Coronary artery (tissue), 2 donors: Measurements from ENCODE around the gene ZFR2.

ENCODE experiments used
- DNase-seq: peaks from one replicate; pipeline ENCODE4 v3.0.0-alpha.2; 2017; ENCODE audit warnings: low spot score
- H3K27ac ChIP-seq, 2 donors: fragments of 200-600 bp; sonication (generic); one replicate each; pipeline ENCODE4 v1.5.1; 2016 to 2019
- H3K4me3 ChIP-seq: fragments of 200-600 bp; sonication (generic); 2 replicates; pipeline ENCODE4 v1.5.1; 2016; ENCODE audit warnings: mild to moderate bottlenecking, moderate library complexity
- TF ChIP-seq, protein P1 (sequence below): fragments of 200-600 bp; sonication (generic); IDR thresholded peaks from one replicate; pipeline ENCODE4 v1.5.1; 2019; ENCODE audit warnings: antibody characterized with exemption

ZFR2 gene

DNA sequence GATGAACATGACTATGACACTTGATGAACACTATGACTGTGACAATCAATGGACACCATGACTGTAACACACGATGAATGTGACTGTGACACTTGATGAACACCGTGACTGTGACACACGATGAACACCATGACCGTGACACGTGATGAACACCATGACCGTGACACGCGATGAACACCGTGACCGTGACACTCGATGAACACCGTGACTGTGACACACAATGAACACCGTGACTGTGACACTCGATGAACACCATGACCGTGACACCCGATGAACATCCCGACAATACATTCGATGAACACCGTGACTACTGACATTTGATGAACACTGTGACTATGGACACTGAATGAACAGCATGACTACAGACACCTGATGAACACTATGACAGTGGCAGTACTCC is 30.9 kb downstream of the ZFR2 start:
- DNase-seq, result no peak
- Histone ChIP-seq H3K4me3 (no peak overlapping the region), H3K27ac (no peak overlapping the region)
- TF ChIP-seq, protein P1, sequence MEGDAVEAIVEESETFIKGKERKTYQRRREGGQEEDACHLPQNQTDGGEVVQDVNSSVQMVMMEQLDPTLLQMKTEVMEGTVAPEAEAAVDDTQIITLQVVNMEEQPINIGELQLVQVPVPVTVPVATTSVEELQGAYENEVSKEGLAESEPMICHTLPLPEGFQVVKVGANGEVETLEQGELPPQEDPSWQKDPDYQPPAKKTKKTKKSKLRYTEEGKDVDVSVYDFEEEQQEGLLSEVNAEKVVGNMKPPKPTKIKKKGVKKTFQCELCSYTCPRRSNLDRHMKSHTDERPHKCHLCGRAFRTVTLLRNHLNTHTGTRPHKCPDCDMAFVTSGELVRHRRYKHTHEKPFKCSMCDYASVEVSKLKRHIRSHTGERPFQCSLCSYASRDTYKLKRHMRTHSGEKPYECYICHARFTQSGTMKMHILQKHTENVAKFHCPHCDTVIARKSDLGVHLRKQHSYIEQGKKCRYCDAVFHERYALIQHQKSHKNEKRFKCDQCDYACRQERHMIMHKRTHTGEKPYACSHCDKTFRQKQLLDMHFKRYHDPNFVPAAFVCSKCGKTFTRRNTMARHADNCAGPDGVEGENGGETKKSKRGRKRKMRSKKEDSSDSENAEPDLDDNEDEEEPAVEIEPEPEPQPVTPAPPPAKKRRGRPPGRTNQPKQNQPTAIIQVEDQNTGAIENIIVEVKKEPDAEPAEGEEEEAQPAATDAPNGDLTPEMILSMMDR, result no peak

DNA sequence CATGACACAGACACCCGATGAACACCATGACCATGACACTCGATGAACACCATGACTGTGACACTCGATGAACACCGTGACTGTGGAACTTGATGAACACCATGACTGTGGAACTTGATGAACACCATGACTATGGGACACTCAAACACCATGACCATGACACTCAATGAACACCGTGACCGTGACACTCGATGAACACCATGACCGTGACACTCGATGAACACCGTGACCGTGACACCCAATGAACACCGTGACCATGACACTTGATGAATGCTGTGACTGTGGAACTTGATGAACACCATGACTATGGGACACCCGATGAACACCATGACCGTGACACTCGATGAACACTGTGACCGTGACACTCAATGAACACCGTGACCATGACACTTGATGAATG is 31.5 kb downstream of the ZFR2 start:
- TF ChIP-seq, protein P1, result no peak
- DNase-seq, result no peak
- Histone ChIP-seq H3K4me3 (no peak overlapping the region), H3K27ac (no peak overlapping the region)

DNA sequence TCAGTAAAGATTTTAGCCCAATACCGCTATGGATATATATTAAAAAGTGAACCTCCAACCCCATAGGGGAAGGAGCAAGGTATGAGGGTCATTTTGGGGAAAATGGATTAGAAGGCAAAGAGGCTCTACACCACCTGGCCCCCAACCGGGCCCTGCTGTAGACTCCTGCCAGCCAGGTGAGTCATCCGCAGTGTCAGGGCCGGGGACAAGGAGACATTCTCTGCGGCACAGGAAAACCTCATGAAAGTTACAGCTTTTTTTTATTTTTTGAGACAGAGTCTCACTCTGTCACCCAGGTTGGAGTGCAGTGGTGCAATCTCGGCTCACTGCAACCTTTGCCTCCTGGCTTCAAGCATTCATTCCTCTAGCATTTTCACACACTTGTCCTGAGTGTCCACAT is 32.0 kb downstream of the ZFR2 start:
- DNase-seq, result no peak
- Histone ChIP-seq H3K27ac (no peak overlapping the region), H3K4me3 (no peak overlapping the region)
- TF ChIP-seq, protein P1, result no peak

DNA sequence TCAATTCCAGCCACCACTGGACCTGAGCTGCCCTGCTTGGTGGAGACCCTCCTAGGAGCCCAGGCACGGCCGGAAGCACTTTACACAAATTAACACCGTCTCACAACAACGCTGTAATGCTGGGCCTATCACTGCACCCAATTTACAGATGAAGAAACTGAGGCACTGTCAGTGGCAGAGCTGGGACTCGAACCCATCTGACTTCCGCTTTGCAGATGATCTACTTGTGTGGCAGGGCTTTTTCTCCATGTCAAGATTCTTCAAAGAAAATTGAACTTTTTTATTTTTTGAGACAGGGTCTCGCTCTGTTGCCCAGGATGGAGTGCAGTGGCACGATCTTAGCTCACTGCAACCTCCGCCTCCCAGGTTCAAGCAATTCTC is 33.8 kb downstream of the ZFR2 start:
- Histone ChIP-seq H3K27ac (no peak overlapping the region), H3K4me3 (no peak overlapping the region)
- TF ChIP-seq, protein P1, result no peak
- no peak for DNase-seq

DNA sequence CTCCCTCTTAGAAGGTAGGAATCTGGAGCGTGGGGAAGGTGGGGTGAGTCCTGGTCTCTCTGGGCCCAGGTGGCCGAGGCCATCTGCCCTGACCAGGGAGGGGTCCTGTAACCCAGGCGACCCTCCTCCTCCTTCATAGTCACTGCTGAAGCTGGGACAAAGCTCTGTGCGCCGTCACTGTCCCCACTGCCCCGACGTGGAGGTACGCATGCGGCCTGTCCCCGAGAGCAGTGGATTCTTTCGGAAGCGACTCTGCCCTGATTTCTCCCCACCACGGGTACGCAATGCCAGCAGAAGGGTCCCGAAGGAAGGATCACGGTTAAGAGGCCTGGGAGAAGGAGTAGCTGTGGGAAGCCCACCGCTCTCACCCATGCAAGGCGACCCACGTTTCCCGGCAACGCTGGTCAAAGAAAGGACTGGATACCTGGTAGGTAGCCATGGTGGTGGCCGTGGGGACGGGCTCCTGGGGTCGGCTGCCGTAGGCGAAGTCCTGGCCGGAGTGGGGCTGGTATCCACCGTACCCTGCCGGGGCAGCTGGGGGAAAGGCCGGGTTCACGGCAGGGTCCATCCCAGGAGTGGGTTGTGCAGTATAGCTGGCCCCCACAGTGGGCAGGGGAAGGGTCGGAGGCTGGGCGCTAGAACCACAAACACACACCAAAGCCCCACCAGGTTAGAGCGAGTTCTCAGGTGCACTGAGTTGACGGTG is 34.3 kb downstream of the ZFR2 start:
- Histone ChIP-seq H3K27ac (no peak overlapping the region), H3K4me3 (no peak overlapping the region)
- DNase-seq, result no peak
- TF ChIP-seq, protein P1, result no peak

DNA sequence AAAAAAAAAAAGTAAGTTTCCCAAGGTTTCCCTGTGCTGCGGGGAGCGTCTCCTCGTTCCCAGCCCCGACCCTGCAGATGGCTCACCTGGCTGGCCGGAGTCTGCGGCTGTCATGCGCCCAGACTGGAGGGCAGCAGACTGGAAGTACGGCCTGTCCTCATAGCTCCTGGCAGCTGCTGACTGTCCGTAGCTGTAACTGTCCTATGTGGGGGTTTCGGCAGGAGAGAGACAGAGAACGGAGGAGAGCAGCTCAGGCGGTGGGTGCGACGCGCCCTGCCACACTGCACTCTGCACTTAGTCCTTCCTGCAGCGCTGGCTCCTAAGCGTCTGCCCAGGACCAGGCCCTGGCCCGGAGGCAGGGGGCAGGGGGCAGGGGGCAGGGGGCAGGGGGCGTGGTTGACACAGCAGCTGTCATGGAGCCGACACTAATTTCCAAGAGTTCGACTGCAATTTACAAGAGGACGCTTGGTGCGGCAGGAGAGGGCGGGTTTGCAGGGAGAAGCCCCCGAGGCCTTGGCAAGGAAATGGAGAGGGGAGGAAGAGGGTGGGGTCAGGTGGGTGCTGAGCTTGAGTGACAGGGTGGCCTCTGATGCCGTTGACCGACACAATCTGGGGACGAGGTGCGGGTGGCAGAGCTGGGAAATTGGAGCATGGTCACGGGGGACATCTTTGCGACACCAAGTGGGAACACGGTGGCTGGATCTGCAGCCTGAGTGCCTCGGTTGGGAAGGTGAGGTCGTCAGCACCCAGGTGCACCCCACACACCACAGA is 35.1 kb downstream of the ZFR2 start:
- no peak for DNase-seq
- Histone ChIP-seq H3K4me3 (no peak overlapping the region), H3K27ac (no peak overlapping the region)
- TF ChIP-seq, protein P1, result no peak

DNA sequence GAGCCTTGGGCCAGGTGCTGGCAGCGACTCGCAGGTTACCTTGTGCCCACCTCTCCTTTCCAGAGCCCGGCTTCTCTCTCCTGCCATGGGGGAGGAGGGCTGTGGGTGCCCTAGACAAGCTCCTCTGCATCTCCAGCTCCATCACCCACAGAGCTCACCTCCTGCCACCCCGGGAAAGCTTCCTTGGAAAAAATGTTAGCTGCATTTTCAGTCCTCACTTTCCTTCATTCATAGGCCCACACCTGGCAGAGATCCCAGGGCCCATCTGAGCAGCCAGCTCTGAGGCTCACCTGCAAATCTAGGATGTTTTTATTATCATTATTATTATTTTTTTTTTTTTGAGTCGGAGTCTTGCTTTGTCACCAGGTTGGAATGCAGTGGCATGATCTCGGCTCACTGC is 36.8 kb downstream of the ZFR2 start:
- no peak for DNase-seq
- Histone ChIP-seq H3K4me3 (no peak overlapping the region), H3K27ac (no peak overlapping the region)
- TF ChIP-seq, protein P1, result no peak
